ENCODE measurements around the gene RAI2. TPM values are rescaled to one million over a fixed set of nuclear protein-coding genes. Genes with fewer than 3 reads are reported as not detected.

RAI2 gene
- total RNA-seq, 2 experiments from 2014 or later: 1.5 to 2.0 TPM

DNA sequence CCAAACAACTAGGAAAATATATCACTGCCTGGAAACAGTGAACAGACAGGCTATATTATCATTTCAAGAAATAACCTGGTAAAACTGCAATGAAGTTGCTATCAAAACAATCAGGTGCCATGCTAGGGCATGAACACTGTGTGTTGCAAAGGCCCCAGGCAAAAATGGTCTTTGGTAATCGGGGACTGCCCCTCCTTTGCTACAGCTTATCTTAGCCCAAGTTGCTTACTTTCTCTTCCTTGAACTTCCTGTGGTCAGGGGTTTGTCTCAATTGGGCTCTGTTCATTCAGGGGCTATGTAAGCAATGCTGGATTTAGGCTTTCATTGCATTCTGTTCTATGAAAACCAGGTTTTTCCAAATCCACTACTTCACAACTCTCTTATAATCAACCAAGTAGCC, 93.4 kb downstream of the RAI2 start:
- no peaks in the 10 kb centered on the region for H3K4me1 Mint-ChIP-seq (ENCODE audit: low read depth)
- POLR2A ChIA-PET: no interaction called here
- no peak overlapping the region for H3K27ac Mint-ChIP-seq
- intact Hi-C loops (cut with DNase I, micrococcal nuclease): no loop called here
- Histone ChIP-seq H3K36me3 (ENCODE audit: insufficient read depth, low read length) (no peaks in the 10 kb centered on the region), H3K9me3 (ENCODE audit: control insufficient read depth in 1 of 2, insufficient read depth in 1 of 2, low read length in 2 of 2) (no peaks in the 10 kb centered on the region), H3K4me3 (ENCODE audit: low read length) (no peak overlapping the region), H3K27ac (ENCODE audit: low read depth in 1 of 2, low read length in 2 of 2) (no peak overlapping the region), H3K27me3 (ENCODE audit: control insufficient read depth in 1 of 2, insufficient read depth in 2 of 2, low read length in 2 of 2) (no peaks in the 10 kb centered on the region), H3K4me1 (ENCODE audit: insufficient read depth, low read length) (peaks cover 33% of the 10 kb centered on the region)
- TF ChIP-seq, protein P1, sequence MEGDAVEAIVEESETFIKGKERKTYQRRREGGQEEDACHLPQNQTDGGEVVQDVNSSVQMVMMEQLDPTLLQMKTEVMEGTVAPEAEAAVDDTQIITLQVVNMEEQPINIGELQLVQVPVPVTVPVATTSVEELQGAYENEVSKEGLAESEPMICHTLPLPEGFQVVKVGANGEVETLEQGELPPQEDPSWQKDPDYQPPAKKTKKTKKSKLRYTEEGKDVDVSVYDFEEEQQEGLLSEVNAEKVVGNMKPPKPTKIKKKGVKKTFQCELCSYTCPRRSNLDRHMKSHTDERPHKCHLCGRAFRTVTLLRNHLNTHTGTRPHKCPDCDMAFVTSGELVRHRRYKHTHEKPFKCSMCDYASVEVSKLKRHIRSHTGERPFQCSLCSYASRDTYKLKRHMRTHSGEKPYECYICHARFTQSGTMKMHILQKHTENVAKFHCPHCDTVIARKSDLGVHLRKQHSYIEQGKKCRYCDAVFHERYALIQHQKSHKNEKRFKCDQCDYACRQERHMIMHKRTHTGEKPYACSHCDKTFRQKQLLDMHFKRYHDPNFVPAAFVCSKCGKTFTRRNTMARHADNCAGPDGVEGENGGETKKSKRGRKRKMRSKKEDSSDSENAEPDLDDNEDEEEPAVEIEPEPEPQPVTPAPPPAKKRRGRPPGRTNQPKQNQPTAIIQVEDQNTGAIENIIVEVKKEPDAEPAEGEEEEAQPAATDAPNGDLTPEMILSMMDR (IDR thresholded peaks at IDR 0.05): no peak
- no peak overlapping the region for H3K4me3 Mint-ChIP-seq
- H3K36me3 Mint-ChIP-seq (ENCODE audit: low read depth): no peaks in the 10 kb centered on the region
- CTCF ChIA-PET: no interaction called here
- no peaks in the 10 kb centered on the region for H3K27me3 Mint-ChIP-seq
- ATAC-seq (ENCODE audit: poor library complexity) (no peak), DNase-seq (no peak)
- H3K9me3 Mint-ChIP-seq: no peaks in the 10 kb centered on the region

DNA sequence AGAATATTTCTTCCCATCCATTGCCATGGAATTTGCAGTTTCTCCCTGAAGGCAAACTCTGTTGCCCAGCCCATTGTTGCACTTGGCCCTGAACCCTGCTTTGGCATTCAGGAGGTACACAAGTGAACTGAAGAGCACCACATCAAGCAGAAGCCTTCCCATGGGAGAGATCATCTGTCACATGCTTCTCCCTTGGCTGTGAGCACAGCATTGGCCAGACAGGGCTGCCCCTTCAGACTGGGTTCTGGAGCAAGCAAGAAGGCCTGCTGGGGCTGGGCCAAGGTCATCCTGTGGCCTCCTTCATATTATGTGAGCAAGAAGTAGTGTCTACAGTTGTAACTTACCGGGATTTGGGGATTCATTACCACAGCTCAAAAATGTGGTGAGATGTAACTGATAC, 101.1 kb downstream of the RAI2 start:
- H3K9me3 ChIP-seq (ENCODE audit: control insufficient read depth in 1 of 2, insufficient read depth in 1 of 2, low read length in 2 of 2): no peaks in the 10 kb centered on the region
- Mint-ChIP-seq H3K27ac (no peak overlapping the region), H3K36me3 (ENCODE audit: low read depth) (peaks cover 4% of the 10 kb centered on the region), H3K4me3 (no peak overlapping the region), H3K4me1 (ENCODE audit: low read depth) (peaks cover 25% of the 10 kb centered on the region), H3K9me3 (no peaks in the 10 kb centered on the region), H3K27me3 (no peaks in the 10 kb centered on the region)
- TF ChIP-seq, protein P1 (IDR thresholded peaks at IDR 0.05): no peak
- ATAC-seq (ENCODE audit: poor library complexity): no peak
- H3K27ac ChIP-seq (ENCODE audit: low read depth in 1 of 2, low read length in 2 of 2): no peak overlapping the region
- no peak for DNase-seq
- H3K4me3 ChIP-seq (ENCODE audit: low read length): no peak overlapping the region
- H3K36me3 ChIP-seq (ENCODE audit: insufficient read depth, low read length): no peaks in the 10 kb centered on the region
- ChIA-PET CTCF (no interaction called here), POLR2A (no interaction called here)
- intact Hi-C loops (cut with DNase I, micrococcal nuclease): no loop called here
- H3K4me1 ChIP-seq (ENCODE audit: insufficient read depth, low read length): no peaks in the 10 kb centered on the region
- H3K27me3 ChIP-seq (ENCODE audit: control insufficient read depth in 1 of 2, insufficient read depth in 2 of 2, low read length in 2 of 2): no peaks in the 10 kb centered on the region

DNA sequence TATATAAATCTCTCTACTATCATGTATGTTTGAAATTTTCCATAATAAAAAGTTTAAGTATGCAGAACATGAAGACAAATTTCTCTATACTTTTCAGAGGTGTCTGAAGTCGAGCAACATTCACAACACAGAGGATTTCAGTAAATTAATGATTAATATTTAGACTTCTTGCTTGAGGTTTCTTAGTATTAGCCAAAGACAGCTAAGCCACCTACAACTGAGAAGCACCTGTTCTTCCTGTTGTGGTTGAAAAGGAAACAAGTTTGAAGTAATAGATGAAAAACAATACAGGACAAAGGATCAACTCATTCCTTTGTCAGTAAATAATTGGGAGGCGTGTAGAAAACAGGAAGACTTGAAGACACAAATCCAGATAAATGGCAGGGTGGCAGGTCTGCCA, 102.7 kb downstream of the RAI2 start:
- Mint-ChIP-seq H3K4me3 (no peak overlapping the region), H3K4me1 (ENCODE audit: low read depth) (peaks cover 25% of the 10 kb centered on the region), H3K9me3 (no peaks in the 10 kb centered on the region), H3K27ac (no peak overlapping the region), H3K36me3 (ENCODE audit: low read depth) (peaks cover 4% of the 10 kb centered on the region), H3K27me3 (no peaks in the 10 kb centered on the region)
- no peak for DNase-seq
- H3K27ac ChIP-seq (ENCODE audit: low read depth in 1 of 2, low read length in 2 of 2): no peak overlapping the region
- ChIA-PET POLR2A (no interaction called here), CTCF (no interaction called here)
- no peaks in the 10 kb centered on the region for H3K36me3 ChIP-seq (ENCODE audit: insufficient read depth, low read length)
- intact Hi-C loops (cut with DNase I, micrococcal nuclease): no loop called here
- no peak overlapping the region for H3K4me3 ChIP-seq (ENCODE audit: low read length)
- no peak for ATAC-seq (ENCODE audit: poor library complexity)
- TF ChIP-seq, protein P1 (IDR thresholded peaks at IDR 0.05): no peak
- H3K4me1 ChIP-seq (ENCODE audit: insufficient read depth, low read length): no peaks in the 10 kb centered on the region
- H3K9me3 ChIP-seq (ENCODE audit: control insufficient read depth in 1 of 2, insufficient read depth in 1 of 2, low read length in 2 of 2): no peaks in the 10 kb centered on the region
- H3K27me3 ChIP-seq (ENCODE audit: control insufficient read depth in 1 of 2, insufficient read depth in 2 of 2, low read length in 2 of 2): no peaks in the 10 kb centered on the region

All from CD4-positive, alpha-beta T cell (primary cell).